ENCODE data around the gene EVPLL. TPM values are rescaled to one million over a fixed set of nuclear protein-coding genes. Genes with fewer than 3 reads are reported as not detected.

The EVPLL gene
- total RNA-seq, 1 experiment from 2014 or later = 0.61 TPM

GRCh38 chr17:18363101-18364049, 14.2 kb upstream of the EVPLL start, which contains the start of gene SHMT1:
Gene SHMT1 (minus strand): TSS chr17:18363550. CDS start chr17:18355981, 7,569 bp downstream.
- H3K79me1 ChIP-seq (ENCODE audit: insufficient read depth, low read depth, low read length, poor library complexity, severe bottlenecking) = peaks cover 3% of the 10 kb centered on the region
- H3K14ac ChIP-seq (ENCODE audit: insufficient read depth, low read length) = peak within 1 kb of the TSS; percentile 46
- Mint-ChIP-seq H3K36me3 (ENCODE audit: insufficient read depth in 1 of 3, low read depth in 3 of 3) (peaks cover 4 to 21% (median 19%) of the 10 kb centered on the region in 3 experiments; a peak in 6 of 7 replicates), H3K27me3 (ENCODE audit: low read depth) (no peaks in the 10 kb centered on the region; the same call in 1 of the 2 replicates), H3K4me3 (peak within 1 kb of the TSS; percentile 87 to 94), H3K9me3 (no peaks in the 10 kb centered on the region), H3K27ac (peak within 1 kb of the TSS; percentile 82 to 93 (median 86); a peak in 5 of 7 replicates), H3K4me1 (peaks cover 11 to 12% of the 10 kb centered on the region in 2 experiments)
- no peak for TF ChIP-seq CTCF (conservative IDR thresholded peaks at IDR 0.05)
- H3K56ac ChIP-seq (ENCODE audit: insufficient read length, low read depth, low read length) = no peak within 1 kb of the TSS
- no peak within 1 kb of the TSS for H2AK5ac ChIP-seq (ENCODE audit: insufficient read length, low read length)
- no peak within 1 kb of the TSS for H3T11ph ChIP-seq (ENCODE audit: low read length)
- peak within 1 kb of the TSS; percentile 51 for H3K4me2 ChIP-seq (ENCODE audit: insufficient read depth, insufficient read length, low read length)
- H2BK5ac ChIP-seq (ENCODE audit: insufficient read length, low read length) = no peak within 1 kb of the TSS
- H3K4me1 ChIP-seq (ENCODE audit: insufficient read depth, low read length) = no peaks in the 10 kb centered on the region
- H3K23ac ChIP-seq (ENCODE audit: insufficient read length, low read depth, low read length) = no peak within 1 kb of the TSS
- H3K23me2 ChIP-seq (ENCODE audit: insufficient read length, low read depth, low read length, poor library complexity, severe bottlenecking) = peaks cover 3% of the 10 kb centered on the region
- H3K18ac ChIP-seq (ENCODE audit: insufficient read length, low read depth, low read length) = peak within 1 kb of the TSS; percentile 63
- no peaks in the 10 kb centered on the region for H3K9me3 ChIP-seq (ENCODE audit: control insufficient read depth, low read depth, low read length)
- peaks cover 4% of the 10 kb centered on the region; the same call in 1 of the 2 replicates for H3K79me2 ChIP-seq (ENCODE audit: insufficient read depth, low read length)
- H2BK15ac ChIP-seq (ENCODE audit: low read depth, low read length) = no peak within 1 kb of the TSS
- H3K27ac ChIP-seq (ENCODE audit: insufficient read length, low read depth, low read length) = no peak within 1 kb of the TSS
- H2AFZ ChIP-seq (ENCODE audit: low read length) = no peak within 1 kb of the TSS
- no peak within 1 kb of the TSS for H3K4ac ChIP-seq (ENCODE audit: low read depth, low read length)
- no peak within 1 kb of the TSS for H4K91ac ChIP-seq (ENCODE audit: insufficient read length, low read depth, low read length)
- no peaks in the 10 kb centered on the region for H4K20me1 ChIP-seq (ENCODE audit: control insufficient read depth, insufficient read depth, insufficient read length)
- no CpG with 5 or more reads among the region's 76 CpGs for WGBS (ENCODE audit: extremely low coverage, insufficient read length, low lambda C conversion rate)
- H2BK120ac ChIP-seq (ENCODE audit: low read depth, low read length, poor library complexity, severe bottlenecking) = no peak within 1 kb of the TSS
- H3K9ac ChIP-seq (ENCODE audit: extremely low read depth, insufficient read length, low read length) = peak within 1 kb of the TSS; percentile 28
- no peak within 1 kb of the TSS for H2BK12ac ChIP-seq (ENCODE audit: insufficient read length, low read depth, low read length)
- H2BK20ac ChIP-seq (ENCODE audit: low read depth, low read length, poor library complexity, severe bottlenecking) = no peak within 1 kb of the TSS
- no peaks in the 10 kb centered on the region for H3K27me3 ChIP-seq (ENCODE audit: insufficient read depth, low read length)
- no peak within 1 kb of the TSS for H4K5ac ChIP-seq (ENCODE audit: insufficient read length, low read depth, low read length)
- peak; percentile 99 for DNase-seq
- H4K8ac ChIP-seq (replicated peaks; ENCODE audit: insufficient read length, low read depth, low read length) = no peak within 1 kb of the TSS

Data from H9 (cell line).